Liver (tissue), 3 donors: ENCODE measurements around the gene RPS6KA5.

ENCODE experiments used
- CTCF ChIP-seq: fragments of 150-350 bp; IDR thresholded peaks from 2 replicates; pipeline ENCODE4 v1.5.1; 2017; ENCODE audit warnings: improper control_type of control experiment, low read depth, low read length; ENCODE audit not compliant: missing input control
- EGR1 ChIP-seq, 2 donors: IDR thresholded peaks; 2 replicates each; pipeline ENCODE4 v1.6.1; 2016 to 2018; ENCODE audit warnings: antibody characterized with exemption in 2 of 2, low read depth in 2 of 2
- FOXA1 ChIP-seq: IDR thresholded peaks from 2 replicates; pipeline ENCODE4 v1.6.1; 2016; ENCODE audit warnings: antibody characterized with exemption
- GABPA ChIP-seq, 2 donors: IDR thresholded peaks in 1 of 2; conservative IDR thresholded peaks in 1 of 2; 2 replicates each; pipeline ENCODE4 v1.6.1; 2016; ENCODE audit warnings: antibody characterized with exemption in 2 of 2, mild to moderate bottlenecking in 1 of 2, moderate library complexity in 1 of 2
- HNF4G ChIP-seq: IDR thresholded peaks from 2 replicates; pipeline ENCODE4 v1.6.1; 2016; ENCODE audit warnings: antibody characterized with exemption
- JUND ChIP-seq, 2 donors: IDR thresholded peaks; 2 replicates each; pipeline ENCODE4 v1.6.1; 2016; ENCODE audit warnings: antibody characterized with exemption in 2 of 2
- MAX ChIP-seq: IDR thresholded peaks from 2 replicates; pipeline ENCODE4 v1.6.1; 2016; ENCODE audit warnings: antibody characterized with exemption
- NR2F2 ChIP-seq: IDR thresholded peaks from 2 replicates; pipeline ENCODE4 v1.6.1; 2016; ENCODE audit warnings: antibody characterized with exemption
- REST ChIP-seq: IDR thresholded peaks from 2 replicates; pipeline ENCODE4 v1.6.1; 2016; ENCODE audit warnings: antibody characterized with exemption, mild to moderate bottlenecking
- RXRA ChIP-seq, 2 donors: IDR thresholded peaks; 2 replicates each; pipeline ENCODE4 v1.6.1; 2017 to 2018; ENCODE audit warnings: antibody characterized with exemption in 2 of 2, mild to moderate bottlenecking in 1 of 2
- SP1 ChIP-seq: IDR thresholded peaks from 2 replicates; pipeline ENCODE4 v1.6.1; 2018; ENCODE audit warnings: antibody characterized with exemption, mild to moderate bottlenecking
- TAF1 ChIP-seq: conservative IDR thresholded peaks from 2 replicates; pipeline ENCODE4 v1.6.1; 2016; ENCODE audit warnings: antibody characterized with exemption, mild to moderate bottlenecking
- YY1 ChIP-seq: IDR thresholded peaks from 2 replicates; pipeline ENCODE4 v1.6.1; 2016; ENCODE audit warnings: antibody characterized with exemption, mild to moderate bottlenecking
- donor health status: healthy.
- donor health status: healthy.

GRCh38 chr14:90814806-90815571, 245.5 kb downstream of the RPS6KA5 start:
- TF ChIP-seq REST (peak; percentile 80), CTCF (no peak), TAF1 (no peak), SP1 (peak; percentile 80), YY1 (peak; percentile 80), JUND (IDR thresholded peaks at IDR 0.05) (no peak), MAX (peak; percentile 97), GABPA (IDR thresholded peaks at IDR 0.05 in 1 of 2, conservative IDR thresholded peaks at IDR 0.05 in 1 of 2) (no peak), RXRA (IDR thresholded peaks at IDR 0.05) (peak; percentile 70 to 96), FOXA1 (peak; percentile 88), HNF4G (no peak), NR2F2 (peak; percentile 23), EGR1 (IDR thresholded peaks at IDR 0.05; ENCODE audit: low read depth in 2 of 2) (peak in 1 of 2 donors; percentile 13)
